Measurements from ENCODE around the gene TAF11L9.
"Not testable (repeated sequence)": the region's sequence is repeated elsewhere in the genome, so short reads cannot be mapped to it uniquely, and the experiment has no call there.

TAF11L9 gene

DNA sequence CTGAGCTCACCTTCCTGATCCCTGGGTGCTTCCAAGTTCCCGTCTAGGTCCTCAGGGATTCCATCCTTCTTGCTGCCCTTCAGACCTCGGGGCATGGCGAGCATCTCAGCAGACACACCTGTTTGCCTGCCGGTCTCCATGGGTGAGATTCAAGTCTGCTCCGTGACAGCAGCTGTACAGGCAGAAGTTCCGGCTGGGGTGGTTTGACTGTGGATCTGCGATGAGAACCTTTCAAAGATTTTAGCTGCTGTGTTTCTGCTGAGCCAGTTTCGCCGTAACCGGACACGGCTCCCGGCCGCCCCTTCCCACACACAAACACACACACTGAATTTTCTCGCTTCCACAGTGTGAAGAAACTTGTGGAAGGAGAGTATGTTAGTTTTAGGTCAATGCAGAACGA lies at the start of gene TAF11L9:
Gene TAF11L9 (minus strand): TSS at position 140 of the 400 bp plus-strand sequence.
- H3K27me3 Mint-ChIP-seq; H3K4me3 Mint-ChIP-seq; ATAC-seq (ENCODE audit: low read depth); H3K4me1 Mint-ChIP-seq; H3K36me3 Mint-ChIP-seq; H3K27ac Mint-ChIP-seq; H3K9me3 Mint-ChIP-seq: not testable (repeated sequence)
- peak in 1 of 2 donors; percentile 7 for DNase-seq (ENCODE audit: low spot score in 2 of 2)

GRCh38 chr5:17634160-17634559 lies 40.0 kb upstream of the TAF11L9 start, which contains the start of gene TAF11L14:
TAF11L14 (plus strand) TSS chr5:17634460.
- ATAC-seq (ENCODE audit: low read depth), result no peak
- Mint-ChIP-seq H3K4me3 (no peak within 1 kb of the TSS), H3K27ac (no peak within 1 kb of the TSS), H3K4me1 (no peaks in the 10 kb centered on the region), H3K36me3 (no peaks in the 10 kb centered on the region), H3K9me3 (no peaks in the 10 kb centered on the region), H3K27me3 (no peaks in the 10 kb centered on the region)
- DNase-seq (ENCODE audit: low spot score in 2 of 2), result no peak

- H3K27ac Mint-ChIP-seq; H3K9me3 Mint-ChIP-seq; ATAC-seq (ENCODE audit: low read depth); H3K27me3 Mint-ChIP-seq; H3K36me3 Mint-ChIP-seq; DNase-seq (ENCODE audit: low spot score in 2 of 2); H3K4me3 Mint-ChIP-seq; H3K4me1 Mint-ChIP-seq: not testable (repeated sequence)
These were observed 37.6 kb upstream of the TAF11L9 start, which contains the start of gene TAF11L13 for GRCh38 chr5:17631788-17632187. TAF11L13 (plus strand) TSS chr5:17632088.

- peaks cover 3% of the 10 kb centered on the region for H3K27me3 Mint-ChIP-seq
- H3K9me3 Mint-ChIP-seq, result peaks cover 1% of the 10 kb centered on the region
- DNase-seq (ENCODE audit: low spot score in 2 of 2), result no peak
- ATAC-seq (ENCODE audit: low read depth), result no peak
- H3K4me1 Mint-ChIP-seq, result no peaks in the 10 kb centered on the region
- H3K27ac Mint-ChIP-seq, result no peak overlapping the region
- no peak overlapping the region for H3K4me3 Mint-ChIP-seq
- H3K36me3 Mint-ChIP-seq, result no peaks in the 10 kb centered on the region
These were observed 31.5 kb upstream of the TAF11L9 start for GRCh38 chr5:17625686-17626085.

DNA sequence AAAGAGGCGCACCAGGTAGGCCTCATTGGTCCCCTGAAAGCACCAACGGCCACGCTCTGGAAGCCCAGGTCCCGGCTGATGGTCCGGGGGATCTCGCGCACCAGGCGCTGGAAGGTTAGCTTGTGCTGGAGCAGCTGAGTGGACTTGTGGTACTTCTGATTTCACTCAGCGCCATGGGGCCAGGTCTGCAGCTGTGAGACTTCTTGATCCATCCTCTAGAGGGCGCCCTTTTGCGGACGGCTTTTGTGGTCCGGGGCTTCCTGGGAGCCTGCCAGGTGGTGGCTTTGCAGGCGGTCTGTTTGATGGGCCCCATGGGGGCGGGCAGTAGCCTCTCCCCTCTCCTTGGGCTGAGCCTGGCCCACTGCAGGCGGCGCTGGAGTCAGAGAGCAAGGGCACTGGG lies 26.4 kb upstream of the TAF11L9 start:
- Mint-ChIP-seq H3K4me3 (no peak overlapping the region), H3K36me3 (no peaks in the 10 kb centered on the region), H3K27me3 (peaks cover 3% of the 10 kb centered on the region), H3K4me1 (no peaks in the 10 kb centered on the region), H3K9me3 (peaks cover 1% of the 10 kb centered on the region), H3K27ac (no peak overlapping the region)
- no peak for DNase-seq (ENCODE audit: low spot score in 2 of 2)
- no peak for ATAC-seq (ENCODE audit: low read depth)

DNA sequence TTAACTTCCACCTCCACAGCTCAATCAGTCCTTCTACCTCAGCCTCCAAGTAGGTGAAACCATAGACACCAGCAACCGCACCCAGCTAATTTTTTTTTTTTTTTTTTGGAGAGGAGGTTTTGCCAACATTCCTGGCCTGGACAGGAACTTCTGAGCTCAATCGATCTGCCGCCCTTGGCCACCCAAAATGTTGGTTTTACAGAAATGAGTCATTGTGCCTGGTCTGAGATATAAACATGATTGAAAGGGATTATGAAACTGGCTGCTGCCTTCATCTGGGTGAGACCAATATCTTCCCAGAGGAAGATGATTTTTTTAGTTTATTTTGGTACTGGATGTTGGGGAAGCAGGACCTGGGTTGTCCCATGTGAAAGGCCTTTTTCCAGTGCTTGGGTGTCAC lies 25.2 kb upstream of the TAF11L9 start:
- ATAC-seq (ENCODE audit: low read depth), result no peak
- Mint-ChIP-seq H3K27me3 (peaks cover 3% of the 10 kb centered on the region), H3K4me1 (no peaks in the 10 kb centered on the region), H3K27ac (no peak overlapping the region), H3K9me3 (peaks cover 1% of the 10 kb centered on the region), H3K4me3 (no peak overlapping the region), H3K36me3 (no peaks in the 10 kb centered on the region)
- no peak for DNase-seq (ENCODE audit: low spot score in 2 of 2)

- H3K27me3 Mint-ChIP-seq, result peaks cover 3% of the 10 kb centered on the region
- H3K27ac Mint-ChIP-seq, result no peak overlapping the region
These were observed 20.8 kb upstream of the TAF11L9 start for GRCh38 chr5:17614872-17615605.

DNA sequence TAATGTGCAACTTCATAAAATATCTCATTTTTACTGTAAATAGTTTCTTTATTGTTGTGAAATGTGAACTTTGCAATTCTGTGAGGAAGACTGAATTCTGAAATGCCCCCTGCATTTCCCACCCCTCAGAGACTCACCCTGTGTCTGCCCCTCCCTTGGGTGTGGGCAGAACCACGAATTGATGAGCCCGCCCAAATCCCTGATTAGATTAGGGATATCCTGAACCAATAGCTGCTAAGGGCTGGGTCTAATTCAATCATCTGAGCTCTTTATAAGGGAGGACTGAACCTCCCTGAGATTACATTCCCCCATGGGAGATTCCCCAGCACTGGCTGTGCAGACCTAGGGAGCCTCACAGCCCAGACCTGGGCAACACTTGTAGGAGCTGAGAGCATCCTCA lies 15.9 kb upstream of the TAF11L9 start, which contains the start of gene TAF11L12:
Gene TAF11L12 (plus strand): TSS at position 301 of the 400 bp plus-strand sequence.
- not testable (repeated sequence) for H3K27ac Mint-ChIP-seq; H3K27me3 Mint-ChIP-seq; H3K36me3 Mint-ChIP-seq; ATAC-seq (ENCODE audit: low read depth); DNase-seq (ENCODE audit: low spot score in 2 of 2); H3K4me1 Mint-ChIP-seq; H3K4me3 Mint-ChIP-seq; H3K9me3 Mint-ChIP-seq

More at GRCh38 chr5:17614872-17615605, 20.8 kb upstream of the TAF11L9 start:
- DNase-seq (ENCODE audit: low spot score in 2 of 2) (no peak), ATAC-seq (ENCODE audit: low read depth) (no peak)
- Mint-ChIP-seq H3K9me3 (peaks cover 2% of the 10 kb centered on the region), H3K4me3 (no peak overlapping the region), H3K4me1 (no peaks in the 10 kb centered on the region), H3K36me3 (no peaks in the 10 kb centered on the region)

- H3K4me1 Mint-ChIP-seq; H3K27me3 Mint-ChIP-seq; H3K36me3 Mint-ChIP-seq; H3K27ac Mint-ChIP-seq; DNase-seq (ENCODE audit: low spot score in 2 of 2); H3K9me3 Mint-ChIP-seq; ATAC-seq (ENCODE audit: low read depth); H3K4me3 Mint-ChIP-seq: not testable (repeated sequence)
These were observed 13.3 kb upstream of the TAF11L9 start for GRCh38 chr5:17607461-17607860.

- Mint-ChIP-seq H3K4me3 (no peak overlapping the region), H3K27ac (no peak overlapping the region), H3K36me3 (no peaks in the 10 kb centered on the region), H3K4me1 (peaks cover 2% of the 10 kb centered on the region), H3K9me3 (peaks cover 2% of the 10 kb centered on the region), H3K27me3 (peaks cover 5% of the 10 kb centered on the region)
- ATAC-seq (ENCODE audit: low read depth), result no peak
- no peak for DNase-seq (ENCODE audit: low spot score in 2 of 2)
These were observed 10.8 kb upstream of the TAF11L9 start for GRCh38 chr5:17604951-17605350.

DNA sequence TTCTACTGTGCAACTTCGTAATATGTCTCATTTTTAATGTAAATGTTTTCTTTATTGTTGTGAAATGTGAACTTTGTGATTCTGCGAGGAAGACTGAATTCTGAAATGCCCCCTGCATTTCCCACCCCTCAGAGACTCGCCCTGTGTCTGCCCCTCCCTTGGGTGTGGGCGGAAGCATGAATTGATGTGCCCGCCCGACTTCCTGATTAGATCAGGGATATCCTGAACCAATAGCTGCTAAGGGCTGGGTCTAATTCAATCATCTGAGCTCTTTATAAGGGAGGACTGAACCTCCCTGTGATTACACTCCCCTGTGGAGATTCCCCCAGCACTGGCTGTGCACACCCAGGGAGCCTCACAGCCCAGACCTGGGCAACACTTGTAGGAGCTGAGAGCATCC lies 9.7 kb upstream of the TAF11L9 start, which contains the start of gene TAF11L11:
Gene TAF11L11 (plus strand): TSS at position 304 of the 400 bp plus-strand sequence.
- H3K4me1 Mint-ChIP-seq; H3K27ac Mint-ChIP-seq; DNase-seq (ENCODE audit: low spot score in 2 of 2); ATAC-seq (ENCODE audit: low read depth); H3K36me3 Mint-ChIP-seq; H3K27me3 Mint-ChIP-seq; H3K9me3 Mint-ChIP-seq; H3K4me3 Mint-ChIP-seq: not testable (repeated sequence)

GRCh38 chr5:17597728-17598127 lies 3.5 kb upstream of the TAF11L9 start, which contains the start of gene TAF11L10:
TAF11L10 (minus strand) TSS chr5:17597828.
- not testable (repeated sequence) for DNase-seq (ENCODE audit: low spot score in 2 of 2); H3K4me3 Mint-ChIP-seq; ATAC-seq (ENCODE audit: low read depth); H3K27me3 Mint-ChIP-seq; H3K27ac Mint-ChIP-seq; H3K9me3 Mint-ChIP-seq; H3K36me3 Mint-ChIP-seq; H3K4me1 Mint-ChIP-seq

GRCh38 chr5:17590860-17591259 lies 3.3 kb downstream of the TAF11L9 start, which contains the start of gene TAF11L8:
TAF11L8 (minus strand) TSS chr5:17590960.
- not testable (repeated sequence) for DNase-seq (ENCODE audit: low spot score in 2 of 2); H3K27ac Mint-ChIP-seq; H3K4me1 Mint-ChIP-seq; H3K9me3 Mint-ChIP-seq; ATAC-seq (ENCODE audit: low read depth); H3K36me3 Mint-ChIP-seq; H3K4me3 Mint-ChIP-seq; H3K27me3 Mint-ChIP-seq

GRCh38 chr5:17585658-17586057 lies 8.5 kb downstream of the TAF11L9 start, which contains the start of gene TAF11L7:
TAF11L7 (minus strand) TSS chr5:17585758.
- H3K4me3 Mint-ChIP-seq; ATAC-seq (ENCODE audit: low read depth); H3K36me3 Mint-ChIP-seq; H3K4me1 Mint-ChIP-seq; H3K9me3 Mint-ChIP-seq; H3K27ac Mint-ChIP-seq; DNase-seq (ENCODE audit: low spot score in 2 of 2); H3K27me3 Mint-ChIP-seq: not testable (repeated sequence)

Data from memory B cell (primary cell).